Kidney (tissue), 14 donors: Measurements from ENCODE around the gene TOB1. TPM values are rescaled to one million over a fixed set of nuclear protein-coding genes. Genes with fewer than 3 reads are reported as not detected.

Experiments used
- DNase-seq, 5 donors: peaks; one replicate each; pipeline ENCODE4 v3.0.0-alpha.2; 2013 to 2020
- FAIRE-seq: peaks from 2 replicates; lab custom pipeline; 2012; peaks lifted over from hg19 to GRCh38; lab: Jason Lieb, UNC
- H3K27ac ChIP-seq, 2 donors: one replicate each; pipeline ENCODE4 v1.7.0; 2013; ENCODE audit warnings: low read depth in 2 of 2, low read length in 2 of 2, inconsistent platforms in 1 of 2
- H3K27me3 ChIP-seq: one replicate; pipeline ENCODE4 v1.7.1; 2013; ENCODE audit warnings: low read length, inconsistent platforms; ENCODE audit not compliant: control insufficient read depth, insufficient read depth
- H3K36me3 ChIP-seq, 3 donors: one replicate each; pipeline versions ENCODE4 v1.7.0 to v1.7.1; 2013; ENCODE audit warnings: low read length in 3 of 3, control low read depth in 1 of 3, inconsistent platforms in 1 of 3; ENCODE audit not compliant: insufficient read depth in 3 of 3, control insufficient read depth in 2 of 3
- H3K4me1 ChIP-seq, 3 donors: one replicate each; pipeline versions ENCODE4 v1.7.0 to v1.7.1; 2013; ENCODE audit warnings: low read length in 3 of 3, inconsistent platforms in 1 of 3, low read depth in 1 of 3; ENCODE audit not compliant: control insufficient read depth in 2 of 3, insufficient read depth in 2 of 3
- H3K4me3 ChIP-seq, 3 donors: one replicate each; pipeline versions ENCODE4 v1.7.0 to v1.8.1; 2013; ENCODE audit warnings: low read length in 3 of 3, control low read depth in 1 of 3, inconsistent platforms in 1 of 3
- H3K9ac ChIP-seq, 3 donors: one replicate each; pipeline versions ENCODE4 v1.7.0 to v1.7.1; 2013; ENCODE audit warnings: low read length in 3 of 3, control low read depth in 1 of 3, inconsistent platforms in 1 of 3
- H3K9me3 ChIP-seq, 3 donors: one replicate each; pipeline versions ENCODE4 v1.7.0 to v1.7.1; 2013; ENCODE audit warnings: low read length in 3 of 3, control low read depth in 1 of 3, inconsistent platforms in 1 of 3; ENCODE audit not compliant: control insufficient read depth in 2 of 3, insufficient read depth in 1 of 3
- CTCF ChIP-seq: IDR thresholded peaks from 3 replicates; pipeline ENCODE4 v1.5.1; 2012; ENCODE audit warnings: mild to moderate bottlenecking, moderate library complexity, borderline replicate concordance; ENCODE audit not compliant: insufficient read depth; ENCODE audit errors: extremely low read depth
- intact Hi-C: fragments of 100-400 bp; cut with DNase I; formaldehyde crosslinking; loops from one replicate; pipeline ENCODE4 v1.11.1; 2022
- polyA plus RNA-seq: library from polyadenylated mRNA; stranded (reverse); fragments of 350-450 nt; fragmentation: Illumina TruSeq; extraction: RNeasy Lipid Tissue Mini Kit (QIAGEN cat#74804); gene quantifications from one replicate; pipeline ENCODE4 v1.2.3, GENCODE V29; 2014; ENCODE audit warnings: low read depth, low replicate concordance; ENCODE audit not compliant: insufficient read depth
- total RNA-seq: library from RNA; stranded (reverse); fragmentation: NEBNext Ultra II Directional; extraction: Animal tissue kit (Norgen Biotek cat#: 25700); gene quantifications from one replicate; pipeline ENCODE4 v1.2.1, GENCODE V29; 2021
- donor health status: control.
- donor health status: control.
- donor health status: control.
- donor health status: control.
- donor health status: control.
- donor health status: DM: yes; HTN: yes; CAD: no.
- donor health status: Normal renal cell carcinoma (clear cell type).

Gene TOB1
- total and polyA plus RNA-seq, 2 donors from 2014 or later: 52.5 to 141 TPM

GRCh38 chr17:50834429-50835300 lies 31.5 kb downstream of the TOB1 start:
- H3K27me3 ChIP-seq: no peaks in the 10 kb centered on the region
- intact Hi-C loops: no loop called here
- H3K27ac ChIP-seq: no peak overlapping the region
- H3K9ac ChIP-seq: peak overlapping the region in 1 of 3 donors; percentile 4
- DNase-seq: peak; percentile 75 to 85 (median 80)
- H3K36me3 ChIP-seq: no peaks in the 10 kb centered on the region
- H3K9me3 ChIP-seq: no peaks in the 10 kb centered on the region
- TF ChIP-seq CTCF: no peak
- H3K4me1 ChIP-seq: peaks cover 0 to 2% (median 0%) of the 10 kb centered on the region in 3 donors
- no peak for FAIRE-seq
- peak overlapping the region in 2 of 3 donors; percentile 3 to 53 for H3K4me3 ChIP-seq

- Histone ChIP-seq H3K9me3 (no peaks in the 10 kb centered on the region), H3K36me3 (no peaks in the 10 kb centered on the region), H3K4me1 (peaks cover 0 to 2% (median 0%) of the 10 kb centered on the region in 3 donors), H3K27me3 (no peaks in the 10 kb centered on the region), H3K9ac (no peak overlapping the region), H3K4me3 (peak overlapping the region in 1 of 3 donors; percentile 53), H3K27ac (no peak overlapping the region)
- TF ChIP-seq CTCF: no peak
- FAIRE-seq (no peak), DNase-seq (peak in 4 of 5 donors; percentile 49 to 77 (median 64))
- intact Hi-C loops: no loop called here
These were observed 32.4 kb downstream of the TOB1 start for GRCh38 chr17:50833510-50834428.

- no peaks in the 10 kb centered on the region for H3K27me3 ChIP-seq
- H3K4me3 ChIP-seq: no peak overlapping the region
- no peak overlapping the region for H3K27ac ChIP-seq
- DNase-seq (peak in 2 of 5 donors; percentile 55 to 63), FAIRE-seq (no peak)
- H3K9me3 ChIP-seq: no peaks in the 10 kb centered on the region
- intact Hi-C loops: no loop called here
- no peak overlapping the region for H3K9ac ChIP-seq
- no peaks in the 10 kb centered on the region for H3K36me3 ChIP-seq
- peaks cover 0 to 2% (median 0%) of the 10 kb centered on the region in 3 donors for H3K4me1 ChIP-seq
- TF ChIP-seq CTCF: no peak
These were observed 33.2 kb downstream of the TOB1 start for GRCh38 chr17:50832864-50833381.
